Measurements from ENCODE around the gene COL20A1. TPM values are rescaled to one million over a fixed set of nuclear protein-coding genes. Genes with fewer than 3 reads are reported as not detected.
A peak's percentile ranks its signal among the peaks of the same experiment; 100 is the strongest.
"Not testable (repeated sequence)": the region's sequence is repeated elsewhere in the genome, so short reads cannot be mapped to it uniquely, and the experiment has no call there.

COL20A1 gene
- polyA plus RNA-seq, 2 of the 4 experiments (the other 2 are of a cell fraction), result 0.21 to 0.93 TPM

GRCh38 chr20:63379296-63379695 is 86.3 kb downstream of the COL20A1 start (continued):
- TF ChIP-seq ESRRA (IDR thresholded peaks at IDR 0.05; ENCODE audit: borderline replicate concordance, low read length) (no peak), CBX2 (IDR thresholded peaks at IDR 0.05; ENCODE audit: borderline replicate concordance, low read depth) (no peak), POLR2AphosphoS2 (conservative IDR thresholded peaks at IDR 0.05; ENCODE audit: low read length) (no peak), USF2 (IDR thresholded peaks at IDR 0.05) (no peak), FOSB (CRISPR knock-in tag; IDR thresholded peaks at IDR 0.05) (no peak), ZC3H11A (IDR thresholded peaks at IDR 0.05) (no peak)

- H3K4me2 ChIP-seq; H3K4me1 ChIP-seq; H3K9me3 ChIP-seq; DNase-seq (ENCODE audit: low read depth in 1 of 2, low spot score in 1 of 2); H3K4me3 ChIP-seq; H3K27ac ChIP-seq; POLR2A ChIA-PET: not testable (repeated sequence)
- 51% methylated on average over 8 of the region's 9 CpGs for WGBS (ENCODE audit: missing lambda C conversion rate)
- peak; percentile 32 for FAIRE-seq
- CTCF ChIA-PET, result interaction anchor here (0.6 to 9.2 kb wide), 11 partner anchors 11 to 407 kb away, joined by 3 to 139 read pairs (median 8); no protein-coding TSS in a partner anchor
- peak in 1 of 2 experiments; percentile 34; a peak in 3 of 6 replicates for ATAC-seq
Measured at GRCh38 chr20:63379872-63380271, 86.9 kb downstream of the COL20A1 start.

GRCh38 chr20:63380346-63380870 is 87.4 kb downstream of the COL20A1 start:
- Histone ChIP-seq H3K4me1 (no peaks in the 10 kb centered on the region), H3K27ac (no peak overlapping the region), H3K4me2 (no peak overlapping the region), H3K9me3 (peaks cover 7% of the 10 kb centered on the region), H3K4me3 (no peak overlapping the region)
- TF ChIP-seq SMC3 (IDR thresholded peaks at IDR 0.05) (no peak), NR3C1 (IDR thresholded peaks at IDR 0.05) (no peak), TFCP2L1 (CRISPR knock-in tag; IDR thresholded peaks at IDR 0.05) (no peak), CHD4 (IDR thresholded peaks at IDR 0.05; ENCODE audit: borderline replicate concordance) (no peak), EHF (CRISPR knock-in tag; IDR thresholded peaks at IDR 0.05) (no peak), MAFK (IDR thresholded peaks at IDR 0.05; ENCODE audit: partially characterized antibody) (no peak)
- ChIA-PET CTCF (interaction anchor here (0.6 to 9.2 kb wide), 15 partner anchors 10 to 408 kb away, joined by 3 to 139 read pairs (median 8); no protein-coding TSS in a partner anchor), POLR2A (no interaction called here)
- WGBS (ENCODE audit: missing lambda C conversion rate), result 84% methylated on average over 7 of the region's 21 CpGs
- ATAC-seq (peak in 1 of 2 experiments; percentile 4; a peak in 1 of 6 replicates), FAIRE-seq (no peak), DNase-seq (ENCODE audit: low read depth in 1 of 2, low spot score in 1 of 2) (no peak)

- Histone ChIP-seq H3K27ac (no peak overlapping the region), H3K9me3 (peaks cover 21% of the 10 kb centered on the region), H3K4me3 (no peak overlapping the region), H3K4me1 (no peaks in the 10 kb centered on the region), H3K4me2 (no peak overlapping the region)
- DNase-seq (ENCODE audit: low read depth in 1 of 2, low spot score in 1 of 2) (peak in 1 of 2 experiments; percentile 59), FAIRE-seq (no peak), ATAC-seq (peak in 1 of 2 experiments; percentile 70; a peak in 3 of 6 replicates)
- TF ChIP-seq MAFK (IDR thresholded peaks at IDR 0.05; ENCODE audit: partially characterized antibody) (no peak), SMC3 (IDR thresholded peaks at IDR 0.05) (peak; percentile 84), KDM5A (IDR thresholded peaks at IDR 0.05) (no peak), RAD21 (conservative IDR thresholded peaks at IDR 0.05 in 1 of 2, IDR thresholded peaks at IDR 0.05 in 1 of 2) (peak; percentile 91 to 92), CEBPB (IDR thresholded peaks at IDR 0.05) (no peak), CTCF (IDR thresholded peaks at IDR 0.05) (peak; percentile 88)
- ChIA-PET CTCF (interaction anchor here (0.6 to 9.2 kb wide), 49 partner anchors 8 to 390 kb away, joined by 3 to 139 read pairs (median 4); partner anchors contain the start of genes BIRC7 and PTK6), POLR2A (no interaction called here)
- WGBS (ENCODE audit: missing lambda C conversion rate), result 59% methylated on average over 7 of the region's 22 CpGs
Measured at GRCh38 chr20:63381781-63382431, 88.9 kb downstream of the COL20A1 start.

All from A549 (cell line).